Measurements from ENCODE around the gene L1CAM. TPM values are rescaled to one million over a fixed set of nuclear protein-coding genes. Genes with fewer than 3 reads are reported as not detected.

Gene L1CAM
- total and polyA plus RNA-seq, 4 donors, result 0.28 to 0.59 (median 0.39) TPM; not detected in 1

- TF ChIP-seq, protein P1, sequence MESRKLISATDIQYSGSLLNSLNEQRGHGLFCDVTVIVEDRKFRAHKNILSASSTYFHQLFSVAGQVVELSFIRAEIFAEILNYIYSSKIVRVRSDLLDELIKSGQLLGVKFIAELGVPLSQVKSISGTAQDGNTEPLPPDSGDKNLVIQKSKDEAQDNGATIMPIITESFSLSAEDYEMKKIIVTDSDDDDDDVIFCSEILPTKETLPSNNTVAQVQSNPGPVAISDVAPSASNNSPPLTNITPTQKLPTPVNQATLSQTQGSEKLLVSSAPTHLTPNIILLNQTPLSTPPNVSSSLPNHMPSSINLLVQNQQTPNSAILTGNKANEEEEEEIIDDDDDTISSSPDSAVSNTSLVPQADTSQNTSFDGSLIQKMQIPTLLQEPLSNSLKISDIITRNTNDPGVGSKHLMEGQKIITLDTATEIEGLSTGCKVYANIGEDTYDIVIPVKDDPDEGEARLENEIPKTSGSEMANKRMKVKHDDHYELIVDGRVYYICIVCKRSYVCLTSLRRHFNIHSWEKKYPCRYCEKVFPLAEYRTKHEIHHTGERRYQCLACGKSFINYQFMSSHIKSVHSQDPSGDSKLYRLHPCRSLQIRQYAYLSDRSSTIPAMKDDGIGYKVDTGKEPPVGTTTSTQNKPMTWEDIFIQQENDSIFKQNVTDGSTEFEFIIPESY (IDR thresholded peaks at IDR 0.05), result no peak
- no peak for TF ChIP-seq NR2F2 (IDR thresholded peaks at IDR 0.05)
Observed at GRCh38 chrX:153930011-153930910, 44.3 kb upstream of the L1CAM start (continued).

GRCh38 chrX:153929576-153929975 lies 43.6 kb upstream of the L1CAM start:
- Histone ChIP-seq H3K4me1 (ENCODE audit: control insufficient read depth in 4 of 4, insufficient read depth in 4 of 4, low read length in 3 of 4) (peaks cover 6 to 35% (median 27%) of the 10 kb centered on the region in 4 donors), H3K36me3 (ENCODE audit: control insufficient read depth in 4 of 4, insufficient read depth in 3 of 4, low read depth in 1 of 4, low read length in 3 of 4) (peaks cover 0 to 15% (median 1%) of the 10 kb centered on the region in 4 donors), H3K9ac (ENCODE audit: low read depth in 1 of 2, low read length in 2 of 2) (no peak overlapping the region), H3K27ac (ENCODE audit: low read depth in 1 of 2, low read length in 2 of 2) (no peak overlapping the region), H3K9me3 (ENCODE audit: control insufficient read depth in 4 of 4, low read length in 3 of 4) (no peaks in the 10 kb centered on the region), H3K27me3 (ENCODE audit: control insufficient read depth in 4 of 4, insufficient read depth in 4 of 4, low read length in 3 of 4) (no peaks in the 10 kb centered on the region), H3K4me3 (ENCODE audit: low read depth in 1 of 3, low read length in 3 of 3) (no peak overlapping the region)
- no peak for DNase-seq (ENCODE audit: low spot score)
- 85% methylated on average over 10 of the region's 10 CpGs for WGBS
- TF ChIP-seq, protein P2, sequence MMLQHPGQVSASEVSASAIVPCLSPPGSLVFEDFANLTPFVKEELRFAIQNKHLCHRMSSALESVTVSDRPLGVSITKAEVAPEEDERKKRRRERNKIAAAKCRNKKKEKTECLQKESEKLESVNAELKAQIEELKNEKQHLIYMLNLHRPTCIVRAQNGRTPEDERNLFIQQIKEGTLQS (IDR thresholded peaks at IDR 0.05), result no peak
- TF ChIP-seq MAX (IDR thresholded peaks at IDR 0.05), result no peak

GRCh38 chrX:153928846-153929245 lies 42.9 kb upstream of the L1CAM start:
- no peak for DNase-seq (ENCODE audit: low spot score)
- H3K4me3 ChIP-seq (ENCODE audit: low read depth in 1 of 3, low read length in 3 of 3), result no peak overlapping the region
- H3K9ac ChIP-seq (ENCODE audit: low read depth in 1 of 2, low read length in 2 of 2), result no peak overlapping the region
- no peaks in the 10 kb centered on the region for H3K9me3 ChIP-seq (ENCODE audit: control insufficient read depth in 4 of 4, low read length in 3 of 4)
- peaks cover 0 to 15% (median 1%) of the 10 kb centered on the region in 4 donors for H3K36me3 ChIP-seq (ENCODE audit: control insufficient read depth in 4 of 4, insufficient read depth in 3 of 4, low read depth in 1 of 4, low read length in 3 of 4)
- H3K27ac ChIP-seq (ENCODE audit: low read depth in 1 of 2, low read length in 2 of 2), result no peak overlapping the region
- TF ChIP-seq MAX (IDR thresholded peaks at IDR 0.05) (no peak), NR2F2 (IDR thresholded peaks at IDR 0.05) (no peak), RAD21 (IDR thresholded peaks at IDR 0.05) (no peak), SP1 (IDR thresholded peaks at IDR 0.05) (no peak), HNF4A (conservative IDR thresholded peaks at IDR 0.05) (no peak), HNF4G (IDR thresholded peaks at IDR 0.05) (no peak), CTCF (IDR thresholded peaks at IDR 0.05; ENCODE audit: low read depth, low read length, missing input control) (no peak), FOXA2 (IDR thresholded peaks at IDR 0.05) (no peak), EGR1 (IDR thresholded peaks at IDR 0.05; ENCODE audit: low read depth in 2 of 2) (no peak), RXRA (IDR thresholded peaks at IDR 0.05) (no peak)
- TF ChIP-seq, protein P3, sequence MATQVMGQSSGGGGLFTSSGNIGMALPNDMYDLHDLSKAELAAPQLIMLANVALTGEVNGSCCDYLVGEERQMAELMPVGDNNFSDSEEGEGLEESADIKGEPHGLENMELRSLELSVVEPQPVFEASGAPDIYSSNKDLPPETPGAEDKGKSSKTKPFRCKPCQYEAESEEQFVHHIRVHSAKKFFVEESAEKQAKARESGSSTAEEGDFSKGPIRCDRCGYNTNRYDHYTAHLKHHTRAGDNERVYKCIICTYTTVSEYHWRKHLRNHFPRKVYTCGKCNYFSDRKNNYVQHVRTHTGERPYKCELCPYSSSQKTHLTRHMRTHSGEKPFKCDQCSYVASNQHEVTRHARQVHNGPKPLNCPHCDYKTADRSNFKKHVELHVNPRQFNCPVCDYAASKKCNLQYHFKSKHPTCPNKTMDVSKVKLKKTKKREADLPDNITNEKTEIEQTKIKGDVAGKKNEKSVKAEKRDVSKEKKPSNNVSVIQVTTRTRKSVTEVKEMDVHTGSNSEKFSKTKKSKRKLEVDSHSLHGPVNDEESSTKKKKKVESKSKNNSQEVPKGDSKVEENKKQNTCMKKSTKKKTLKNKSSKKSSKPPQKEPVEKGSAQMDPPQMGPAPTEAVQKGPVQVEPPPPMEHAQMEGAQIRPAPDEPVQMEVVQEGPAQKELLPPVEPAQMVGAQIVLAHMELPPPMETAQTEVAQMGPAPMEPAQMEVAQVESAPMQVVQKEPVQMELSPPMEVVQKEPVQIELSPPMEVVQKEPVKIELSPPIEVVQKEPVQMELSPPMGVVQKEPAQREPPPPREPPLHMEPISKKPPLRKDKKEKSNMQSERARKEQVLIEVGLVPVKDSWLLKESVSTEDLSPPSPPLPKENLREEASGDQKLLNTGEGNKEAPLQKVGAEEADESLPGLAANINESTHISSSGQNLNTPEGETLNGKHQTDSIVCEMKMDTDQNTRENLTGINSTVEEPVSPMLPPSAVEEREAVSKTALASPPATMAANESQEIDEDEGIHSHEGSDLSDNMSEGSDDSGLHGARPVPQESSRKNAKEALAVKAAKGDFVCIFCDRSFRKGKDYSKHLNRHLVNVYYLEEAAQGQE (IDR thresholded peaks at IDR 0.05), result no peak
- TF ChIP-seq, protein P1 (IDR thresholded peaks at IDR 0.05), result no peak
- no peaks in the 10 kb centered on the region for H3K27me3 ChIP-seq (ENCODE audit: control insufficient read depth in 4 of 4, insufficient read depth in 4 of 4, low read length in 3 of 4)
- WGBS, result 50% methylated on average over 9 of the region's 9 CpGs
- peaks cover 7 to 35% (median 25%) of the 10 kb centered on the region in 4 donors for H3K4me1 ChIP-seq (ENCODE audit: control insufficient read depth in 4 of 4, insufficient read depth in 4 of 4, low read length in 3 of 4)
